Lower lobe of right lung (tissue), 2 donors: ENCODE data around the gene PARD6A. TPM values are rescaled to one million over a fixed set of nuclear protein-coding genes. Genes with fewer than 3 reads are reported as not detected.

ENCODE experiments used
- ATAC-seq, 2 donors: fragments of 200-7000 bp; cut with Tn5 transposase; one replicate each; pipeline ENCODE4 v1.9.1; 2020 to 2022; ENCODE audit warnings: mild to moderate bottlenecking in 2 of 2, moderate library complexity in 2 of 2
- DNase-seq: peaks from one replicate; pipeline ENCODE4 v3.0.0-alpha.2; 2020
- H3K27ac ChIP-seq: fragments of 200-600 bp; one replicate; pipeline ENCODE4 v1.8.0; 2022
- H3K27me3 ChIP-seq: fragments of 200-600 bp; one replicate; pipeline ENCODE4 v1.8.0; 2022; ENCODE audit warnings: low read depth
- H3K36me3 ChIP-seq: fragments of 200-600 bp; one replicate; pipeline ENCODE4 v1.8.0; 2022; ENCODE audit warnings: mild to moderate bottlenecking
- H3K4me1 ChIP-seq: fragments of 200-600 bp; one replicate; pipeline ENCODE4 v1.8.0; 2022
- H3K4me3 ChIP-seq: fragments of 200-600 bp; one replicate; pipeline ENCODE4 v1.8.0; 2022; ENCODE audit warnings: mild to moderate bottlenecking
- H3K9me3 ChIP-seq: fragments of 200-600 bp; one replicate; pipeline ENCODE4 v1.8.0; 2022
- intact Hi-C: fragments of 100-400 bp; cut with DNase I; formaldehyde crosslinking; loops from one replicate; pipeline ENCODE4 v1.11.0; 2022
- total RNA-seq: library from RNA; stranded (reverse); fragmentation: NEBNext Ultra II Directional; extraction: Animal tissue kit (Norgen Biotek cat#: 25700); gene quantifications from one replicate; pipeline ENCODE4 v1.2.1, GENCODE V29; 2021
- TF ChIP-seq, protein P1 (sequence below): fragments of 200-600 bp; IDR thresholded peaks from one replicate; pipeline ENCODE4 v1.8.0; 2022; ENCODE audit warnings: antibody characterized with exemption, mild to moderate bottlenecking
- donor health status: DM: no; HTN: yes; CAD: no; lungs with severe emphysema.

Gene PARD6A
- total RNA-seq, 1 donor from 2014 or later: 5.5 TPM

DNA sequence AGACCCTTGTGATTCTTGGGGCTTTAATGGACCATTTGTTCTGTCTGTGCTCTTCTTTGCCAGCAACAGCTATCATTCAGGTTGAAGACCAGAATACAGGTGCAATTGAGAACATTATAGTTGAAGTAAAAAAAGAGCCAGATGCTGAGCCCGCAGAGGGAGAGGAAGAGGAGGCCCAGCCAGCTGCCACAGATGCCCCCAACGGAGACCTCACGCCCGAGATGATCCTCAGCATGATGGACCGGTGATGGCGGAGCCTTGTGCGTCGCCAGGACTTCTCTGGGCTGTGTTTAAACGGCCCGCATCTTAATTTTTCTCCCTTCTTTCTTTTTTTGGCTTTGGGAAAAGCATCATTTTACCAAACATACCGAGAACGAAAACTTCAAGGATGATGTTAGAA is 23.1 kb upstream of the PARD6A start:
- intact Hi-C loops: no loop called here
- Histone ChIP-seq H3K4me1 (peaks cover 16% of the 10 kb centered on the region), H3K9me3 (no peaks in the 10 kb centered on the region), H3K4me3 (no peak overlapping the region), H3K27me3 (no peaks in the 10 kb centered on the region), H3K36me3 (peaks cover 65% of the 10 kb centered on the region), H3K27ac (no peak overlapping the region)
- ATAC-seq (no peak), DNase-seq (no peak)
- TF ChIP-seq, protein P1, sequence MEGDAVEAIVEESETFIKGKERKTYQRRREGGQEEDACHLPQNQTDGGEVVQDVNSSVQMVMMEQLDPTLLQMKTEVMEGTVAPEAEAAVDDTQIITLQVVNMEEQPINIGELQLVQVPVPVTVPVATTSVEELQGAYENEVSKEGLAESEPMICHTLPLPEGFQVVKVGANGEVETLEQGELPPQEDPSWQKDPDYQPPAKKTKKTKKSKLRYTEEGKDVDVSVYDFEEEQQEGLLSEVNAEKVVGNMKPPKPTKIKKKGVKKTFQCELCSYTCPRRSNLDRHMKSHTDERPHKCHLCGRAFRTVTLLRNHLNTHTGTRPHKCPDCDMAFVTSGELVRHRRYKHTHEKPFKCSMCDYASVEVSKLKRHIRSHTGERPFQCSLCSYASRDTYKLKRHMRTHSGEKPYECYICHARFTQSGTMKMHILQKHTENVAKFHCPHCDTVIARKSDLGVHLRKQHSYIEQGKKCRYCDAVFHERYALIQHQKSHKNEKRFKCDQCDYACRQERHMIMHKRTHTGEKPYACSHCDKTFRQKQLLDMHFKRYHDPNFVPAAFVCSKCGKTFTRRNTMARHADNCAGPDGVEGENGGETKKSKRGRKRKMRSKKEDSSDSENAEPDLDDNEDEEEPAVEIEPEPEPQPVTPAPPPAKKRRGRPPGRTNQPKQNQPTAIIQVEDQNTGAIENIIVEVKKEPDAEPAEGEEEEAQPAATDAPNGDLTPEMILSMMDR: no peak

DNA sequence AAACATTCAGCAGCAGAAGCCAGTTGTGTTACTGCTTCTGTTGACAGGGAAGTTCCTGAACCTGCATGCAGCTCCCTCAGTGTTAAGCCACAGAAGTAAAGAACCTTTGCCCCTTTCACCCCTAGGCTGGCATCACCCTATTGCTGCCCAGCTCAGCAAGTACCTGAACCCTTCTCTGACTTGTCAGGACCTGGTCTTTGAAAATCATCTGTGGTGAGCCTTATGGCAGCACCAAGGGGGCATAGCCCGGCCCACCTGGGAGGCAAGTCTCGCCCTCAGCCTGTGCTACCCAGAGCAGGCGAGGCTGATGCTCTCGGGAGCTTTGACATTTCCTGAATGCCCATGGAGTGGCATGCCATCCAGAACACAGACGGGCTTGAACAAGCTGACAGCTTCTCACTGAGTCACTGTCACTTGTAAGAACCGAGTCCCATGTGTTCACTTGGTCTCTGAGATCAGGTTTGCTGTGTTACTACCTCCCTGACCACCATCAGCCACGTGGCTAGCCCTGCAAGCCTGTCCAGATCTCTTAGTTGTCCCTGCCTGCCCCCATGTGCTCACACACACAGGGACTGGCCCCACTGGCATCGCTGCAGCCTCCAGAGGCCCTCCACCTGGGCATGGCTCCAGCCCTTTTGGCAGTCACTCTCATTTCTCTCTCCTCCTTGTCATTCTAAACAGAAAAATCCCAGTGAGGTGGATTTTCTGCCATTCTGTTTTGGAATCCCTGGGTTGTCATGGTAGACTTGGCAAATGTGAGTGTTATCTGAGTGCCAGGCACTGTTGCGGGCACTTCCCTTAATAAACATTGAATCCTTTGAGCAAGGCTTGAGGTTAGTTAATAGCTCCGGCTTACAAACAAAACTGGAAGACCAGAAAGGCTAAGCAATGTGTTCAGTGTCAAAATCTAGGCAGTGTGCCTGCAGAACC is 18.7 kb upstream of the PARD6A start:
- TF ChIP-seq, protein P1: no peak
- Histone ChIP-seq H3K27me3 (peaks cover 25% of the 10 kb centered on the region), H3K27ac (peak overlapping the region; percentile 18), H3K36me3 (peaks cover 27% of the 10 kb centered on the region), H3K4me3 (no peak overlapping the region), H3K4me1 (peaks cover 28% of the 10 kb centered on the region), H3K9me3 (no peaks in the 10 kb centered on the region)
- intact Hi-C loops: no loop called here
- peak; percentile 70 to 76 for ATAC-seq
- peak; percentile 80 for DNase-seq

GRCh38 chr16:67644038-67644437 is 16.7 kb upstream of the PARD6A start:
- Histone ChIP-seq H3K27me3 (peaks cover 45% of the 10 kb centered on the region), H3K4me1 (peaks cover 28% of the 10 kb centered on the region), H3K4me3 (no peak overlapping the region), H3K9me3 (no peaks in the 10 kb centered on the region), H3K27ac (no peak overlapping the region), H3K36me3 (peaks cover 7% of the 10 kb centered on the region)
- TF ChIP-seq, protein P1: no peak
- DNase-seq (no peak), ATAC-seq (no peak)
- intact Hi-C loops: no loop called here

DNA sequence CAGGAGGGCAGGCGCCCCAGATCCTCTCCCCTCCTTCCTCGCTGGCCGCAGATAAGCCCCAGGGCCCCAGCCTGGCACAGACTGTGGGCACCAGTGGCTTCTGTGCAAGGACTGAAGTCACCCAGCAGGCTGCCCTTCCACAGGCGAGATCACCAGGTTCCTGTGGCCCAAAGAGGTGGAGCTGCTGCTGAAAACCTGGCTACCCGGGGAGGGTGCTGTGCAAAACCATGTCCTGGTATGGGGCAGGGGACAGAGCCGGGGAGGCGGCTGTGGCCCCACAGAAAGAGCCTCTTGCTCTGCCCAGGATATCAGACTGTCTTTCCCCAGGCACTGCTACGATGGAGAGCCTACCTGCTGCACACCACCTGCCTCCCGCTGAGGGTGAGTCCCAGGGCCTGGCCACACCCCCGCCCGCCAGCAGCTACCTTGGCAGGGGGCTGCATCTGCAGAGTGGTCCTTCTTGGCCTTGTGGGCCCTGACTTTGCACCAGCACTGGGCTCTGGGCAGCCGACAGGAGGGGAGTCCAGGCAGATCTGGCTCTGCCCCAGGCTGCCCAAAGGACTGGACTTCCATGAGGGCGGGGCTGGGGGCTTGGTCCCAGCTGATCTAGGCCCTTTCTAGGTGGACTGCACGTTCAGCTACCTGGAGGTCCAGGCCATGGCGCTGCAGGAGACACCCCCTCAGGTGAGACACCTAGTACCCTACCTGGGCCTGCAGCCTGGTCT is 15.2 kb upstream of the PARD6A start:
- intact Hi-C loops: no loop called here
- H3K4me3 ChIP-seq: peak overlapping the region; percentile 50
- peaks cover 24% of the 10 kb centered on the region for H3K4me1 ChIP-seq
- no peaks in the 10 kb centered on the region for H3K36me3 ChIP-seq
- H3K9me3 ChIP-seq: no peaks in the 10 kb centered on the region
- TF ChIP-seq, protein P1: no peak
- H3K27me3 ChIP-seq: peaks cover 57% of the 10 kb centered on the region
- DNase-seq (no peak), ATAC-seq (no peak)
- peak overlapping the region; percentile 51 for H3K27ac ChIP-seq

- Histone ChIP-seq H3K27me3 (peaks cover 71% of the 10 kb centered on the region), H3K4me1 (peaks cover 15% of the 10 kb centered on the region)
These were observed 13.6 kb upstream of the PARD6A start for GRCh38 chr16:67647111-67647651.

More at GRCh38 chr16:67647111-67647651, 13.6 kb upstream of the PARD6A start:
- intact Hi-C loops: no loop called here
- H3K27ac ChIP-seq: no peak overlapping the region
- H3K4me3 ChIP-seq: no peak overlapping the region
- no peaks in the 10 kb centered on the region for H3K9me3 ChIP-seq
- TF ChIP-seq, protein P1: no peak
- no peaks in the 10 kb centered on the region for H3K36me3 ChIP-seq
- no peak for ATAC-seq
- peak; percentile 27 for DNase-seq
